Thoracic aorta (tissue), 2 donors: ENCODE measurements around the gene NTF3. TPM values are rescaled to one million over a fixed set of nuclear protein-coding genes. Genes with fewer than 3 reads are reported as not detected.

ENCODE experiments used
- ATAC-seq: fragments of 150-250 bp; one replicate; pipeline ENCODE4 v1.8.0; 2017; ENCODE audit warnings: low read depth; ENCODE audit not compliant: insufficient number of reproducible peaks, low FRiP score
- DNase-seq: peaks from one replicate; pipeline ENCODE4 v3.0.0-alpha.2; 2020; ENCODE audit warnings: low spot score
- H3K27ac ChIP-seq, 2 donors: fragments of 200-600 bp; sonication (generic); 1 replicate in 1 of 2; 2 replicates in 1 of 2; pipeline ENCODE4 v1.5.1; 2016; ENCODE audit warnings: mild to moderate bottlenecking in 2 of 2, moderate library complexity in 2 of 2
- H3K27me3 ChIP-seq: fragments of 200-600 bp; sonication (generic); replicated peaks from 2 replicates; pipeline ENCODE4 v1.6.0; 2016; ENCODE audit warnings: mild to moderate bottlenecking; ENCODE audit not compliant: insufficient read depth
- H3K36me3 ChIP-seq: fragments of 200-600 bp; sonication (generic); one replicate; pipeline ENCODE4 v1.5.1; 2016
- H3K4me1 ChIP-seq, 2 donors: fragments of 200-600 bp; sonication (generic); 1 replicate in 1 of 2; 2 replicates in 1 of 2; pipeline versions ENCODE4 v1.5.1 to v1.6.0; 2016; ENCODE audit warnings: low read depth in 2 of 2, mild to moderate bottlenecking in 1 of 2; ENCODE audit not compliant: control insufficient read depth in 1 of 2
- H3K4me3 ChIP-seq: fragments of 200-600 bp; sonication (generic); 2 replicates; pipeline ENCODE4 v1.5.1; 2016; ENCODE audit warnings: mild to moderate bottlenecking
- H3K9me3 ChIP-seq: fragments of 200-600 bp; sonication (generic); 2 replicates; pipeline ENCODE4 v1.5.1; 2016
- CTCF ChIP-seq: fragments of 200-600 bp; sonication (generic); IDR thresholded peaks from one replicate; pipeline ENCODE4 v1.5.1; 2019; ENCODE audit warnings: antibody characterized with exemption
- total RNA-seq, 2 donors: library from RNA; depleted of rRNA; stranded (reverse); fragments of >200 nt; gene quantifications; one replicate each; pipeline versions ENCODE4 v1.1.0 to v1.2.3, GENCODE V29; 2016

Gene NTF3
- 10 to 100 TPM in 1 of 2 donors, 1 to 10 TPM in 1; 9.9 to 24.4 TPM for total RNA-seq

DNA sequence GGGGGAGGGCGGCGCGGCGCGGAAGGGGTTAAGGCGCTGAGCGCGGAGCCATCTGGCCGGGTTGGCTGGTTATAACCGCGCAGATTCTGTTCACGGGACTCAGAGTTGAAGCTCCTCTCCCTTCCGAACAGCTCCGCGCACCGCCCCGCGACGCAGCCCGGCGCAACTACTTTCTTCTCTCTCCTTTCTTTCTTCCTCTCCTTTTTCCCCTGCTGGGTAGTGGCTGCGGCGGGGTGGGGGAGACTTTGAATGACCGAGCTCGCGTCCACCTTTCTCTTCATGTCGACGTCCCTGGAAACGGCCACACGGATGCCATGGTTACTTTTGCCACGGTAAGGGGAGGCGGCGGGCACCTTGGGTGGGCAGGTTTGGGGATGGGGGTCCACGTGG, at the start of gene NTF3:
NTF3 (plus strand) TSS at position 98 of the 390 bp plus-strand sequence; CDS start at position 315, 217 bp downstream.
- Histone ChIP-seq H3K4me3 (peak within 1 kb of the TSS; percentile 82), H3K27me3 (no peaks in the 10 kb centered on the region), H3K27ac (peak within 1 kb of the TSS; percentile 90 to 92), H3K4me1 (peaks cover 12 to 53% of the 10 kb centered on the region in 2 donors), H3K36me3 (no peaks in the 10 kb centered on the region), H3K9me3 (no peaks in the 10 kb centered on the region)
- TF ChIP-seq CTCF = no peak
- DNase-seq (no peak), ATAC-seq (peak; percentile 50)

DNA sequence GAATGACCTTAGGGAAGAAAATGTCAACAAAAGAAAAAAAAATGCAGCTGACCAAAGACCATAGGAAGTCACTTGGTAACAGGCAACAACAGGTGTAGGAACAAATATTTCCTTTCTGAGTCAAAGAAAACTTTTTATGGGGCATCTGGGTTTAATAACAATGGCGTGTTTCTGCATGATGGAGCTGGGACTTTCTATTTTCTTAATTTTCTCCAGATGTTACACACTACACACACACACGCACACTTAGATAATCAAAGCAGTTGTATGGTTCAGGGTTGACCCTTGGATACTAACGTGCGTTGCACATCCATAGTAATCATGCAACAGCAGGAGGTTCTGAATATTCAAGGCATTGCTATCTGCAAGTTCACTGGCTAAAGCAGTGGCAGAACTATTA, 47.9 kb upstream of the NTF3 start:
- Histone ChIP-seq H3K4me3 (no peak overlapping the region), H3K27ac (no peak overlapping the region), H3K9me3 (no peaks in the 10 kb centered on the region), H3K4me1 (no peaks in the 10 kb centered on the region), H3K27me3 (no peaks in the 10 kb centered on the region), H3K36me3 (no peaks in the 10 kb centered on the region)
- ATAC-seq (no peak), DNase-seq (no peak)
- no peak for TF ChIP-seq CTCF

DNA sequence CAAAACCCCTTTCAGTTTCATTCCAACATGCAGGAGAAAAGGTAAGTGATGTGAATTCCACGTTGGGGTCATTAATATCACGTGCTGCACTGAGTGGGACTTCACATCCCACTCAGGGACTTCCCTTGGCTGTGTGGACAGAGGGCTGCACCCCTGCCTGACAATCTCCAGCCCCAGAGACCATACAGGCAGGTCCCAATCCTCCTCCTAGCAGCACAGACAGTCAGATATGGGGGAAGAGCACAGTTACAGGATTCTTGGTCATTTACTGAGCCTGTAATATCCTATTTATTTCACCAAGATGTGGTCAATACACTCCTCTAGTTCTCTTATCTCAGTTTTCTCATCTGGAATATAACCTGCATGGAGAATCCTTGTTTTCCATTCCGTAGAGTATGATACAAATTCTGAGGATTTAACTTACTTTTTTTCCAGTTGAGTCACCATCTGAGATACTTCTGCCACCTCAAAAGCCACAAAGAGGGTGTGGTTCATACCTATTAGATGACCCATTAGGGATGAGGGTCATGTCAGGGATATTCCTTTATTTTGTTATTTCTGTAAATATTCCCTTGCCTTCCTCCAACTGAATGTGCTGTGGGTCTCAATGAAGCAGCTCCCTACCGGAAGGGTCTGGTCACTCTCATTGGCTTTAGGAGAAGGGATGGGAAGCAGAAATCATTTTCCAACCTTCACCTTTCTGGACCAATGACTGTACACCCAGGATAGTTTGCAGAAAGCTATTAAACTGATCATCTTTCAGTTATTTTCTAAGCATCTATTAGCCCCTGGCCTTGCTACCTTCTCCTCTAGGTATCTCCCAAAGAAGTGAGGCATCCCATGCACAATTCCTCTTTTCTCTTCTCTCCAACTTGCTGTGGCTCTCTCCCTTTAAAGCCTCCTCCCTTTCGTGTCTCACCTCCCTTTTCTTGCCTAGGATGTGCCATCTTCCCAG, 43.0 kb upstream of the NTF3 start:
- ATAC-seq = no peak
- Histone ChIP-seq H3K4me3 (no peak overlapping the region), H3K9me3 (no peaks in the 10 kb centered on the region), H3K27me3 (no peaks in the 10 kb centered on the region), H3K36me3 (no peaks in the 10 kb centered on the region), H3K27ac (no peak overlapping the region), H3K4me1 (no peaks in the 10 kb centered on the region)
- no peak for TF ChIP-seq CTCF
- no peak for DNase-seq

DNA sequence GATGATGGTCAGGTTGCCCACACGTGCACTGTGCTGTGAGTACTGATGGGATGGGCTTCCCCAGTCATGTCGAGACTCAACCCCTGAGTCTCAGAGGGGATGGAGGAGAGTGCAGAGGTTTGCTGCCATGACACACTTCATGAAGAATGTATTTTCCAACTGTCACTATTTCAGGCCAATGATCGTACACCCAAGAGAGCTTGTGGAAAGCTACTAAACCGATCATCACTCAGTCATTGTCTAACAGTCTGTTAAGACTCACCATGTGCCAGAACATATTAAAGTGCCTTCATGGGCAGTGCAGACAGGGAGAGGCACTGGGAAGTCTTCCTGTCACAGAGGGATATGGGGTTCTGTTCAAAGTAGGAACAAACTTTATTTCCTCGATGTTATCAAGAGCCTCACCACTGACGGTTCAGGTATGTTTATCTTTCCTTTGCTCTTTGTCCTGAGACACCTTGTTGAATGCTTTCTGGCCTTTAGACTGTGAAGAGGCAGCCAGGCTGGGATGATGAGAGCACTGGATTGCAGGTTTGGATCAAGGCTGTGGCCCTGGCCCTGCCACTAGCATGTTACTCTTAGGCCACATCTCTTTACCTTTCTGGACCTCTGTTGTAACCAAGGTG, 41.6 kb upstream of the NTF3 start:
- Histone ChIP-seq H3K9me3 (no peaks in the 10 kb centered on the region), H3K36me3 (no peaks in the 10 kb centered on the region), H3K27ac (no peak overlapping the region), H3K4me3 (no peak overlapping the region), H3K27me3 (no peaks in the 10 kb centered on the region), H3K4me1 (no peaks in the 10 kb centered on the region)
- ATAC-seq (no peak), DNase-seq (no peak)
- no peak for TF ChIP-seq CTCF

DNA sequence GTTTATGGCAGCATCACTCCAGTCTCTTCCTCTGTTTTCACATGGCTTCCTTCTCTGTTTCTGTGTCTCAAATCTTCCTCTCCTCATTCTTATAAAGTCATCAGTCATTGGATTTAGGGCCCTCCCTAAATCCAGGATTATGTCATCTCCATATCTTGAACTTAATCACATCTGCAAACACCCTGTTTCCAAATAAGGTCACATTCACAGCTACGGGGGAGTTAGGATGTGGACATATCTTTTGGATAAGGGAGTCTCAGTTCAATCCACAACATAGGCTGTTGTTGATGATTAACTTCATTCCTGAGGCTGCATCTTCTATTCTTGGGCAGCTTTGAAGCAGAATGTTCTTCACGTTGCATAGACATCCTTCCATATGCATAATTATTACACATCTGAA, 40.3 kb upstream of the NTF3 start:
- Histone ChIP-seq H3K36me3 (no peaks in the 10 kb centered on the region), H3K27me3 (no peaks in the 10 kb centered on the region), H3K27ac (no peak overlapping the region), H3K9me3 (no peaks in the 10 kb centered on the region), H3K4me3 (no peak overlapping the region), H3K4me1 (no peaks in the 10 kb centered on the region)
- no peak for DNase-seq
- no peak for ATAC-seq
- no peak for TF ChIP-seq CTCF
